Chondrocyte (in vitro differentiated cells): Measurements from ENCODE around the gene SHISA4. TPM values are rescaled to one million over a fixed set of nuclear protein-coding genes. Genes with fewer than 3 reads are reported as not detected.

Experiments used
- DNase-seq: peaks from one replicate; pipeline ENCODE4 v3.0.0; 2021; ENCODE audit warnings: mixed read lengths, low spot score
- H3K27ac Mint-ChIP-seq: one replicate; pipeline ENCODE4 v1.8.0; 2021; ENCODE audit warnings: mild to moderate bottlenecking, moderate library complexity, mixed read lengths; ENCODE audit not compliant: unreplicated experiment
- H3K27me3 Mint-ChIP-seq: 2 replicates; pipeline ENCODE4 v1.8.0; 2021; ENCODE audit warnings: low read depth, mixed read lengths
- H3K36me3 Mint-ChIP-seq: 2 replicates; pipeline ENCODE4 v1.8.0; 2021; ENCODE audit warnings: low read depth, mixed read lengths
- H3K4me1 Mint-ChIP-seq: 2 replicates; pipeline ENCODE4 v1.8.0; 2021; ENCODE audit warnings: low read depth, mild to moderate bottlenecking, mixed read lengths
- H3K4me3 Mint-ChIP-seq: one replicate; pipeline ENCODE4 v1.8.0; 2021; ENCODE audit warnings: mild to moderate bottlenecking, moderate library complexity, mixed read lengths; ENCODE audit not compliant: unreplicated experiment
- H3K9me3 Mint-ChIP-seq: 2 replicates; pipeline ENCODE4 v1.8.0; 2021; ENCODE audit warnings: low read depth, mixed read lengths
- total RNA-seq: library from RNA; stranded (reverse); gene quantifications from 3 replicates; pipeline ENCODE4 v1.2.1, GENCODE V29; 2021
- TF ChIP-seq, protein P1 (sequence below): fragments of 200-600 bp; sonication (generic); IDR thresholded peaks from 2 replicates; pipeline ENCODE4 v1.5.0; 2021; ENCODE audit warnings: antibody characterized with exemption, mild to moderate bottlenecking, moderate library complexity

SHISA4 gene
- total RNA-seq, 1 donor from 2014 or later: 37.7 TPM

- TF ChIP-seq, protein P1, sequence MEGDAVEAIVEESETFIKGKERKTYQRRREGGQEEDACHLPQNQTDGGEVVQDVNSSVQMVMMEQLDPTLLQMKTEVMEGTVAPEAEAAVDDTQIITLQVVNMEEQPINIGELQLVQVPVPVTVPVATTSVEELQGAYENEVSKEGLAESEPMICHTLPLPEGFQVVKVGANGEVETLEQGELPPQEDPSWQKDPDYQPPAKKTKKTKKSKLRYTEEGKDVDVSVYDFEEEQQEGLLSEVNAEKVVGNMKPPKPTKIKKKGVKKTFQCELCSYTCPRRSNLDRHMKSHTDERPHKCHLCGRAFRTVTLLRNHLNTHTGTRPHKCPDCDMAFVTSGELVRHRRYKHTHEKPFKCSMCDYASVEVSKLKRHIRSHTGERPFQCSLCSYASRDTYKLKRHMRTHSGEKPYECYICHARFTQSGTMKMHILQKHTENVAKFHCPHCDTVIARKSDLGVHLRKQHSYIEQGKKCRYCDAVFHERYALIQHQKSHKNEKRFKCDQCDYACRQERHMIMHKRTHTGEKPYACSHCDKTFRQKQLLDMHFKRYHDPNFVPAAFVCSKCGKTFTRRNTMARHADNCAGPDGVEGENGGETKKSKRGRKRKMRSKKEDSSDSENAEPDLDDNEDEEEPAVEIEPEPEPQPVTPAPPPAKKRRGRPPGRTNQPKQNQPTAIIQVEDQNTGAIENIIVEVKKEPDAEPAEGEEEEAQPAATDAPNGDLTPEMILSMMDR: no peak
- Mint-ChIP-seq H3K4me1 (peaks cover 47% of the 10 kb centered on the region), H3K27me3 (no peaks in the 10 kb centered on the region), H3K27ac (no peak overlapping the region), H3K4me3 (no peak overlapping the region), H3K9me3 (no peaks in the 10 kb centered on the region), H3K36me3 (peaks cover 1% of the 10 kb centered on the region)
- no peak for DNase-seq
Measured at GRCh38 chr1:201890806-201891450, 2.2 kb downstream of the SHISA4 start.

DNA sequence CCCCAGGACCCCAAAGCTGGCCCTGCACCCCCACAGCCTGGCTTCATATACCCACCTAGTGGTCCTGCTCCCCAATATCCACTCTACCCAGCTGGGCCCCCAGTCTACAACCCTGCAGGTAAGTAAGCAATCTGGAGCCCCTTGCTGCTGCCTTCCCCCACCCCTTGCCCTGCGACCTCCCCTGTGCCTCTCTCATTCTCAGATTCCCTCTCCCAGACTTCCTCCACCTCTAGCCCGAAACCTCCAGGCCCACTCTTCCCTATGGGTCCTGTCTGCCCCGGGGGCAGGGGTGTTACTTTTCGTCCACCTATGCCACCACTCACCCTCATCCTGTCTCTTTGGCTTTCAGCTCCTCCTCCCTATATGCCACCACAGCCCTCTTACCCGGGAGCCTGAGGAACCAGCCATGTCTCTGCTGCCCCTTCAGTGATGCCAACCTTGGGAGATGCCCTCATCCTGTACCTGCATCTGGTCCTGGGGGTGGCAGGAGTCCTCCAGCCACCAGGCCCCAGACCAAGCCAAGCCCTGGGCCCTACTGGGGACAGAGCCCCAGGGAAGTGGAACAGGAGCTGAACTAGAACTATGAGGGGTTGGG, 2.9 kb downstream of the SHISA4 start:
- no peak for DNase-seq
- TF ChIP-seq, protein P1: no peak
- H3K4me3 Mint-ChIP-seq: no peak overlapping the region
- H3K27me3 Mint-ChIP-seq: no peaks in the 10 kb centered on the region
- peaks cover 3% of the 10 kb centered on the region for H3K36me3 Mint-ChIP-seq
- peaks cover 54% of the 10 kb centered on the region for H3K4me1 Mint-ChIP-seq
- peak overlapping the region; percentile 59 for H3K27ac Mint-ChIP-seq
- H3K9me3 Mint-ChIP-seq: no peaks in the 10 kb centered on the region

GRCh38 chr1:201892211-201892610, 3.5 kb downstream of the SHISA4 start:
- DNase-seq: no peak
- H3K36me3 Mint-ChIP-seq: peaks cover 3% of the 10 kb centered on the region
- peak overlapping the region; percentile 59 for H3K27ac Mint-ChIP-seq
- H3K27me3 Mint-ChIP-seq: no peaks in the 10 kb centered on the region
- H3K4me1 Mint-ChIP-seq: peaks cover 55% of the 10 kb centered on the region
- TF ChIP-seq, protein P1: no peak
- H3K4me3 Mint-ChIP-seq: no peak overlapping the region
- H3K9me3 Mint-ChIP-seq: no peaks in the 10 kb centered on the region

GRCh38 chr1:201893431-201893830, 4.7 kb downstream of the SHISA4 start:
- H3K4me1 Mint-ChIP-seq: peaks cover 59% of the 10 kb centered on the region
- no peak overlapping the region for H3K4me3 Mint-ChIP-seq
- H3K27me3 Mint-ChIP-seq: no peaks in the 10 kb centered on the region
- no peak for DNase-seq
- H3K27ac Mint-ChIP-seq: peak overlapping the region; percentile 68
- TF ChIP-seq, protein P1: no peak
- H3K36me3 Mint-ChIP-seq: peaks cover 7% of the 10 kb centered on the region
- no peaks in the 10 kb centered on the region for H3K9me3 Mint-ChIP-seq

- DNase-seq: no peak
- Mint-ChIP-seq H3K27me3 (no peaks in the 10 kb centered on the region), H3K4me1 (peaks cover 63% of the 10 kb centered on the region), H3K36me3 (peaks cover 13% of the 10 kb centered on the region), H3K9me3 (no peaks in the 10 kb centered on the region), H3K4me3 (no peak overlapping the region), H3K27ac (peak overlapping the region; percentile 68)
- TF ChIP-seq, protein P1: no peak
Measured at GRCh38 chr1:201894343-201895119, 5.8 kb downstream of the SHISA4 start.
